ENCODE data around the gene LOXL4.

LOXL4 gene

DNA sequence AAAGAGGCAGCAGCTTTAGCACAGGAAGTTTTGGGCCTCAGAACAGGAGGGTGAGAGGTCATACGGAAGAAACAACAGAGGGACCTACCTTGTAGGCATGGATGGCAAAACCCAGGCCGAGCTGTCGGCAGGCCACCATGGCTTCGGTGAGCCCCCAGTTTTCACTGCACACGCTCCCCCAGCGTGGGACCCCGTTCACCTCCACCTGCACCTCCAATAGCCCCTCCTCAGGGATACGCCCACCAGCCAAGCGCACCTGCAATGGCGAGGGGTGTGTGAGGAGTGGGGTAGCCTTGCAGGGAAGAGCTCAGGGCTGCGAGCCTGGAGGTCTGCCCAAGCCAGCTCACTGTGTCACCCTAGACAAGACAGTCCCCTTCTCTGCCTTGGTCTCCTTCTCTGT, 11.3 kb downstream of the LOXL4 start:
- H3K9ac ChIP-seq (ENCODE audit: low read depth, low read length): no peak overlapping the region
- ATAC-seq (ENCODE audit: insufficient read depth, low read depth) (no peak), DNase-seq (no peak)
- H3K4me2 ChIP-seq (ENCODE audit: insufficient read depth, low read length): no peak overlapping the region
- H4K20me1 ChIP-seq (ENCODE audit: insufficient read depth, low read length): no peaks in the 10 kb centered on the region; the same call in 1 of the 2 replicates
- H3K27me3 ChIP-seq (ENCODE audit: insufficient read depth, low read length, poor library complexity): no peaks in the 10 kb centered on the region
- no peaks in the 10 kb centered on the region for H3K9me3 ChIP-seq (ENCODE audit: insufficient read depth, low read length, severe bottlenecking)
- no peak overlapping the region for H3K27ac ChIP-seq (ENCODE audit: low read length)
- H3K36me3 ChIP-seq (ENCODE audit: insufficient read depth, low read length): peaks cover 3% of the 10 kb centered on the region; the same call in 1 of the 2 replicates
- no peaks in the 10 kb centered on the region for H3K79me2 ChIP-seq (ENCODE audit: insufficient read depth, low read length)
- TF ChIP-seq CTCF (IDR thresholded peaks at IDR 0.05; ENCODE audit: borderline replicate concordance, extremely low read depth, low read length, poor library complexity, severe bottlenecking): no peak
- no peak for TF ChIP-seq EZH2 (IDR thresholded peaks at IDR 0.05; ENCODE audit: borderline replicate concordance, low read depth, low read length, severe bottlenecking)
- H3K4me3 ChIP-seq (ENCODE audit: low read depth in 1 of 2, low read length in 2 of 2): no peak overlapping the region
- no peaks in the 10 kb centered on the region for H3K4me1 ChIP-seq (ENCODE audit: insufficient read depth, low read length)
- H2AFZ ChIP-seq (ENCODE audit: low read depth, low read length): no peak overlapping the region

DNA sequence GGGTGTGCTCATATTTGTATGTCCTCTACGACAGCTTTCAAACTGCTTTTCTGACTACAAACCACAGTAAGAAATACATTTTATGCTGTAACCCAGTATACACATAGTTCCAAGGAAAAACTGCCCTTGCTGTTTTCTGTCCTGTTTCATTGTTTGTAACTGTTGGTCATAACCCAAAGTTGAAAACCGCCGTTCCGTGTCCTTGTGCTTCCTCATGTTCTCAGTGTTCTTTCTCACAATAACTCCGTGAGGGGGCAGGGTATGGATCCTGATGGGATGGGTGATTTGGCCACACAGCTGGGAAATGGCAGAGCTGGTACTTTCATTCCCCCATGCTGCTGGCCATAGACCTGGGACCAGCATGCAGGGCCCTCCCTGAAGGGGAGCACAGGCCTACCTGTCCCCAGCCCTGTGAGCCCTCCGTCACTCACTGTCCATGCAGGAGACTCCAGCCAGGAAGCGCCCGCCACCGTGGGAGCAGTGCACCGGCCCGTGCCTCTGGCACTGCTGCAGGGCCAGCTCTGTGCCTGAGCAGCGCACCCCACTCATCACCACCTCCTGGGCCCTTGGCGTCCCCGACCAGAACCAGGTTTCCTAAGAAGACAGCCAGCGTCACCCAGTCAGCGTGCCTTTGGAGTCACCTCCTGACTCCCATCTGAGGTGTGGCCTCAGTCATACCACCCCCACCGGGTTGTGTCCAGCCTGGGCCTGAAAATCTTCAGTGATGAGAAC, 12.7 kb downstream of the LOXL4 start:
- Histone ChIP-seq H3K79me2 (ENCODE audit: insufficient read depth, low read length) (no peaks in the 10 kb centered on the region), H3K36me3 (ENCODE audit: insufficient read depth, low read length) (peaks cover 10% of the 10 kb centered on the region; the same call in 1 of the 2 replicates), H3K4me2 (ENCODE audit: insufficient read depth, low read length) (no peak overlapping the region), H3K27ac (ENCODE audit: low read length) (no peak overlapping the region), H3K4me1 (ENCODE audit: insufficient read depth, low read length) (no peaks in the 10 kb centered on the region), H3K4me3 (ENCODE audit: low read depth in 1 of 2, low read length in 2 of 2) (no peak overlapping the region), H3K27me3 (ENCODE audit: insufficient read depth, low read length, poor library complexity) (no peaks in the 10 kb centered on the region), H3K9ac (ENCODE audit: low read depth, low read length) (no peak overlapping the region), H3K9me3 (ENCODE audit: insufficient read depth, low read length, severe bottlenecking) (no peaks in the 10 kb centered on the region), H4K20me1 (ENCODE audit: insufficient read depth, low read length) (no peaks in the 10 kb centered on the region; the same call in 1 of the 2 replicates), H2AFZ (ENCODE audit: low read depth, low read length) (no peak overlapping the region)
- DNase-seq: no peak
- TF ChIP-seq CTCF (IDR thresholded peaks at IDR 0.05; ENCODE audit: borderline replicate concordance, extremely low read depth, low read length, poor library complexity, severe bottlenecking) (no peak), EZH2 (IDR thresholded peaks at IDR 0.05; ENCODE audit: borderline replicate concordance, low read depth, low read length, severe bottlenecking) (no peak)
- no peak for ATAC-seq (ENCODE audit: insufficient read depth, low read depth)

- Histone ChIP-seq H4K20me1 (ENCODE audit: insufficient read depth, low read length) (no peaks in the 10 kb centered on the region; the same call in 1 of the 2 replicates), H3K4me3 (ENCODE audit: low read depth in 1 of 2, low read length in 2 of 2) (no peak overlapping the region), H3K4me1 (ENCODE audit: insufficient read depth, low read length) (no peaks in the 10 kb centered on the region), H3K27ac (ENCODE audit: low read length) (no peak overlapping the region), H2AFZ (ENCODE audit: low read depth, low read length) (no peak overlapping the region), H3K27me3 (ENCODE audit: insufficient read depth, low read length, poor library complexity) (no peaks in the 10 kb centered on the region), H3K9me3 (ENCODE audit: insufficient read depth, low read length, severe bottlenecking) (no peaks in the 10 kb centered on the region), H3K4me2 (ENCODE audit: insufficient read depth, low read length) (no peak overlapping the region), H3K36me3 (ENCODE audit: insufficient read depth, low read length) (peaks cover 14% of the 10 kb centered on the region), H3K79me2 (ENCODE audit: insufficient read depth, low read length) (no peaks in the 10 kb centered on the region), H3K9ac (ENCODE audit: low read depth, low read length) (no peak overlapping the region)
- no peak for TF ChIP-seq EZH2 (IDR thresholded peaks at IDR 0.05; ENCODE audit: borderline replicate concordance, low read depth, low read length, severe bottlenecking)
- TF ChIP-seq CTCF (IDR thresholded peaks at IDR 0.05; ENCODE audit: borderline replicate concordance, extremely low read depth, low read length, poor library complexity, severe bottlenecking): no peak
- DNase-seq: no peak
- no peak for ATAC-seq (ENCODE audit: insufficient read depth, low read depth)
Observed at GRCh38 chr10:98254234-98254974, 13.6 kb downstream of the LOXL4 start.

Measured in DND-41 (cell line).